HepG2 (cell line): ENCODE measurements around the gene RAPGEF5. TPM values are rescaled to one million over a fixed set of nuclear protein-coding genes. Genes with fewer than 3 reads are reported as not detected.

ENCODE experiments used
- BCL6 ChIP-seq: IDR thresholded peaks from 2 replicates; pipeline ENCODE4 v1.6.1; 2016; ENCODE audit warnings: missing genetic modification reagents, missing compliant biosample characterization
- FOXO1 ChIP-seq: sonication (generic); formaldehyde crosslinking; IDR thresholded peaks from 2 replicates; pipeline ENCODE4 v1.4.0; 2020; ENCODE audit warnings: missing genetic modification reagents
- GABPA ChIP-seq, 2 experiments: IDR thresholded peaks; 2 replicates each; pipeline ENCODE4 v1.6.1; 2011 to 2016; ENCODE audit warnings: low read depth in 2 of 2, low read length in 1 of 2, missing biosample characterization in 1 of 2, missing genetic modification characterization in 1 of 2
- GABPB1 ChIP-seq: IDR thresholded peaks from 2 replicates; pipeline ENCODE4 v1.6.1; 2016; ENCODE audit warnings: mild to moderate bottlenecking, missing genetic modification reagents, moderate library complexity, missing compliant biosample characterization
- HDAC1 ChIP-seq: sonication (generic); formaldehyde crosslinking; IDR thresholded peaks from 2 replicates; pipeline ENCODE4 v1.5.1; 2020; ENCODE audit warnings: mild to moderate bottlenecking, missing genetic modification reagents
- HDAC2 ChIP-seq: sonication (generic); formaldehyde crosslinking; IDR thresholded peaks from 2 replicates; pipeline ENCODE4 v1.4.0; 2020; ENCODE audit warnings: missing genetic modification reagents
- HOXA3 ChIP-seq: sonication (generic); formaldehyde crosslinking; IDR thresholded peaks from 2 replicates; pipeline ENCODE4 v1.5.0; 2020; ENCODE audit warnings: missing genetic modification reagents
- KAT7 ChIP-seq: IDR thresholded peaks from 2 replicates; pipeline ENCODE4 v1.6.1; 2018; ENCODE audit warnings: borderline replicate concordance, missing compliant biosample characterization
- KDM5A ChIP-seq: fragments of 200-600 bp; sonication (generic); IDR thresholded peaks from 2 replicates; pipeline ENCODE4 v1.7.0; 2018; ENCODE audit warnings: antibody characterized with exemption, mild to moderate bottlenecking, low read length, borderline replicate concordance
- KDM5B ChIP-seq: sonication (generic); formaldehyde crosslinking; IDR thresholded peaks from 2 replicates; pipeline ENCODE4 v1.4.0; 2020; ENCODE audit warnings: missing genetic modification reagents, mild to moderate bottlenecking, borderline replicate concordance
- KLF12 ChIP-seq: sonication (generic); formaldehyde crosslinking; IDR thresholded peaks from 2 replicates; pipeline ENCODE4 v1.4.0; 2020; ENCODE audit warnings: missing genetic modification reagents, borderline replicate concordance
- LCORL ChIP-seq, 2 experiments: fragments of 450-650 bp in 1 of 2; sonication (generic) in 1 of 2; formaldehyde crosslinking in 1 of 2; IDR thresholded peaks; 2 replicates each; pipeline versions ENCODE4 v1.5.0 to v1.6.1; 2017 to 2020; ENCODE audit warnings: antibody characterized with exemption in 1 of 2, missing genetic modification reagents in 1 of 2
- MEF2D ChIP-seq: sonication (generic); formaldehyde crosslinking; IDR thresholded peaks from 2 replicates; pipeline ENCODE4 v1.5.1; 2020; ENCODE audit warnings: mild to moderate bottlenecking, missing genetic modification reagents
- NFE2L1 ChIP-seq: sonication (generic); formaldehyde crosslinking; IDR thresholded peaks from 2 replicates; pipeline ENCODE4 v1.4.0; 2020; ENCODE audit warnings: missing genetic modification reagents, mild to moderate bottlenecking, borderline replicate concordance
- PITX1 ChIP-seq: sonication (generic); formaldehyde crosslinking; IDR thresholded peaks from 2 replicates; pipeline ENCODE4 v1.5.1; 2020; ENCODE audit warnings: mild to moderate bottlenecking, missing genetic modification reagents
- ZBTB7A ChIP-seq: sonication (generic); formaldehyde crosslinking; IDR thresholded peaks from 2 replicates; pipeline ENCODE4 v1.8.0; 2022; ENCODE audit warnings: mild to moderate bottlenecking, missing genetic modification reagents
- ZBTB7B ChIP-seq: sonication (generic); formaldehyde crosslinking; IDR thresholded peaks from 2 replicates; pipeline ENCODE4 v1.4.0; 2020; ENCODE audit warnings: missing genetic modification reagents
- ZNF441 ChIP-seq: sonication (generic); formaldehyde crosslinking; IDR thresholded peaks from 2 replicates; pipeline ENCODE4 v1.7.0; 2021; ENCODE audit warnings: missing genetic modification reagents, borderline replicate concordance
- ZNF501 ChIP-seq: sonication (generic); formaldehyde crosslinking; IDR thresholded peaks from 2 replicates; pipeline ENCODE4 v1.5.1; 2020; ENCODE audit warnings: mild to moderate bottlenecking, moderate library complexity, missing genetic modification reagents
- ZNF674 ChIP-seq: sonication (generic); formaldehyde crosslinking; IDR thresholded peaks from 2 replicates; pipeline ENCODE4 v1.5.0; 2020; ENCODE audit warnings: low read depth, mild to moderate bottlenecking, missing genetic modification reagents
- ZNF7 ChIP-seq: IDR thresholded peaks from 2 replicates; pipeline ENCODE4 v1.6.1; 2016; ENCODE audit warnings: missing biosample characterization, missing genetic modification reagents
- ZNF713 ChIP-seq: sonication (generic); formaldehyde crosslinking; IDR thresholded peaks from 2 replicates; pipeline ENCODE4 v1.4.0; 2020; ENCODE audit warnings: mild to moderate bottlenecking, missing genetic modification reagents
- ZNF879 ChIP-seq: sonication (generic); formaldehyde crosslinking; IDR thresholded peaks from 2 replicates; pipeline ENCODE4 v1.8.1; 2023; ENCODE audit warnings: missing genetic modification reagents
- polyA plus RNA-seq, 8 experiments: library from polyadenylated mRNA; depleted of rRNA in 3 of 8; stranded (reverse) in 7 of 8; unstranded in 1 of 8; fragments of >200 nt; fragmentation: Illumina TruSeq in 4 of 8; extraction: Trizol in 4 of 8; gene quantifications; 2 replicates each; pipeline versions ENCODE4 v1.2.1 to v1.2.3, GENCODE V29; 2011 to 2016; ENCODE audit warnings: low read depth in 4 of 8, missing spikeins in 1 of 8, mixed read lengths in 1 of 8; ENCODE audit not compliant: insufficient read depth in 1 of 8
- total RNA-seq, 5 experiments: library from RNA; depleted of rRNA; stranded (reverse); fragments of >200 nt; fragmentation: Illumina TruSeq; extraction: Trizol; gene quantifications; 2 replicates each; pipeline ENCODE4 v1.2.3, GENCODE V29; 2016; ENCODE audit warnings: low read depth in 1 of 5
- TF ChIP-seq, protein P1 (sequence below): sonication (generic); formaldehyde crosslinking; IDR thresholded peaks from 2 replicates; pipeline ENCODE4 v1.5.1; 2020; ENCODE audit warnings: mild to moderate bottlenecking, missing genetic modification reagents, moderate library complexity
- TF ChIP-seq, protein P2 (sequence below): sonication (generic); formaldehyde crosslinking; IDR thresholded peaks from 2 replicates; pipeline ENCODE4 v1.9.0; 2022; ENCODE audit warnings: missing genetic modification reagents, mild to moderate bottlenecking, borderline replicate concordance

RAPGEF5 gene
- total and polyA plus RNA-seq, 2 of the 13 experiments (the other 11 are each of a cell fraction or from before 2014, with no cell fraction given): 17.1 to 23.4 TPM

- 0 out of 2 replicates have a peak, but pooled peaks have one; percentile 37 for TF ChIP-seq ZBTB7B (CRISPR knock-in tag)
- TF ChIP-seq ZNF713 (CRISPR knock-in tag): no peak
- TF ChIP-seq ZBTB7A: 0 out of 2 replicates have a peak, but pooled peaks have one; percentile 30
- peak; percentile 41; the same call in 1 of the 2 replicates for TF ChIP-seq KAT7 (CRISPR knock-in tag)
- TF ChIP-seq GABPB1: 0 out of 2 replicates have a peak, but pooled peaks have one; percentile 27
- 0 out of 2 replicates have a peak, but pooled peaks have one; percentile 59 for TF ChIP-seq ZNF501
- no peak for TF ChIP-seq KDM5B (CRISPR knock-in tag)
- peak; percentile 11; the same call in 1 of the 2 replicates for TF ChIP-seq HOXA3 (CRISPR knock-in tag)
- TF ChIP-seq PITX1 (CRISPR knock-in tag): peak; percentile 55
- TF ChIP-seq BCL6 (CRISPR knock-in tag): peak; percentile 48; the same call in 1 of the 2 replicates
- peak; percentile 40; the same call in 1 of the 2 replicates for TF ChIP-seq HDAC2
- TF ChIP-seq, protein P1, sequence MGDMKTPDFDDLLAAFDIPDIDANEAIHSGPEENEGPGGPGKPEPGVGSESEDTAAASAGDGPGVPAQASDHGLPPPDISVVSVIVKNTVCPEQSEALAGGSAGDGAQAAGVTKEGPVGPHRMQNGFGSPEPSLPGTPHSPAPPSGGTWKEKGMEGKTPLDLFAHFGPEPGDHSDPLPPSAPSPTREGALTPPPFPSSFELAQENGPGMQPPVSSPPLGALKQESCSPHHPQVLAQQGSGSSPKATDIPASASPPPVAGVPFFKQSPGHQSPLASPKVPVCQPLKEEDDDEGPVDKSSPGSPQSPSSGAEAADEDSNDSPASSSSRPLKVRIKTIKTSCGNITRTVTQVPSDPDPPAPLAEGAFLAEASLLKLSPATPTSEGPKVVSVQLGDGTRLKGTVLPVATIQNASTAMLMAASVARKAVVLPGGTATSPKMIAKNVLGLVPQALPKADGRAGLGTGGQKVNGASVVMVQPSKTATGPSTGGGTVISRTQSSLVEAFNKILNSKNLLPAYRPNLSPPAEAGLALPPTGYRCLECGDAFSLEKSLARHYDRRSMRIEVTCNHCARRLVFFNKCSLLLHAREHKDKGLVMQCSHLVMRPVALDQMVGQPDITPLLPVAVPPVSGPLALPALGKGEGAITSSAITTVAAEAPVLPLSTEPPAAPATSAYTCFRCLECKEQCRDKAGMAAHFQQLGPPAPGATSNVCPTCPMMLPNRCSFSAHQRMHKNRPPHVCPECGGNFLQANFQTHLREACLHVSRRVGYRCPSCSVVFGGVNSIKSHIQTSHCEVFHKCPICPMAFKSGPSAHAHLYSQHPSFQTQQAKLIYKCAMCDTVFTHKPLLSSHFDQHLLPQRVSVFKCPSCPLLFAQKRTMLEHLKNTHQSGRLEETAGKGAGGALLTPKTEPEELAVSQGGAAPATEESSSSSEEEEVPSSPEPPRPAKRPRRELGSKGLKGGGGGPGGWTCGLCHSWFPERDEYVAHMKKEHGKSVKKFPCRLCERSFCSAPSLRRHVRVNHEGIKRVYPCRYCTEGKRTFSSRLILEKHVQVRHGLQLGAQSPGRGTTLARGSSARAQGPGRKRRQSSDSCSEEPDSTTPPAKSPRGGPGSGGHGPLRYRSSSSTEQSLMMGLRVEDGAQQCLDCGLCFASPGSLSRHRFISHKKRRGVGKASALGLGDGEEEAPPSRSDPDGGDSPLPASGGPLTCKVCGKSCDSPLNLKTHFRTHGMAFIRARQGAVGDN (CRISPR knock-in tag): peak; percentile 74
- no peak for TF ChIP-seq LCORL (IDR thresholded peaks at IDR 0.05)
- 0 out of 2 replicates have a peak, but pooled peaks have one; percentile 24 for TF ChIP-seq LCORL (CRISPR knock-in tag; IDR thresholded peaks at IDR 0.05)
- no peak for TF ChIP-seq ZNF674 (CRISPR knock-in tag)
- TF ChIP-seq ZNF441 (CRISPR knock-in tag): 0 out of 2 replicates have a peak, but pooled peaks have one; percentile 20
- TF ChIP-seq GABPA (IDR thresholded peaks at IDR 0.05; ENCODE audit: low read depth, low read length): no peak
- no peak for TF ChIP-seq GABPA (CRISPR knock-in tag; IDR thresholded peaks at IDR 0.05; ENCODE audit: low read depth)
- TF ChIP-seq KLF12 (CRISPR knock-in tag): no peak
- 0 out of 2 replicates have a peak, but pooled peaks have one; percentile 24 for TF ChIP-seq HDAC1
- TF ChIP-seq, protein P2, sequence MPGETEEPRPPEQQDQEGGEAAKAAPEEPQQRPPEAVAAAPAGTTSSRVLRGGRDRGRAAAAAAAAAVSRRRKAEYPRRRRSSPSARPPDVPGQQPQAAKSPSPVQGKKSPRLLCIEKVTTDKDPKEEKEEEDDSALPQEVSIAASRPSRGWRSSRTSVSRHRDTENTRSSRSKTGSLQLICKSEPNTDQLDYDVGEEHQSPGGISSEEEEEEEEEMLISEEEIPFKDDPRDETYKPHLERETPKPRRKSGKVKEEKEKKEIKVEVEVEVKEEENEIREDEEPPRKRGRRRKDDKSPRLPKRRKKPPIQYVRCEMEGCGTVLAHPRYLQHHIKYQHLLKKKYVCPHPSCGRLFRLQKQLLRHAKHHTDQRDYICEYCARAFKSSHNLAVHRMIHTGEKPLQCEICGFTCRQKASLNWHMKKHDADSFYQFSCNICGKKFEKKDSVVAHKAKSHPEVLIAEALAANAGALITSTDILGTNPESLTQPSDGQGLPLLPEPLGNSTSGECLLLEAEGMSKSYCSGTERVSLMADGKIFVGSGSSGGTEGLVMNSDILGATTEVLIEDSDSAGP (CRISPR knock-in tag): 0 out of 2 replicates have a peak, but pooled peaks have one; percentile 13
- no peak for TF ChIP-seq NFE2L1 (CRISPR knock-in tag)
- 0 out of 2 replicates have a peak, but pooled peaks have one; percentile 44 for TF ChIP-seq ZNF879 (CRISPR knock-in tag)
- no peak for TF ChIP-seq ZNF7 (CRISPR knock-in tag)
- peak; percentile 23; the same call in 1 of the 2 replicates for TF ChIP-seq FOXO1 (CRISPR knock-in tag)
- peak; percentile 24; the same call in 1 of the 2 replicates for TF ChIP-seq MEF2D
- TF ChIP-seq KDM5A: 0 out of 2 replicates have a peak, but pooled peaks have one; percentile 40
- TF ChIP-seq, all 625 proteins: peak for 57
These were observed 803 bp downstream of the RAPGEF5 start (continued) for GRCh38 chr7:22356010-22356691.
